Dendritic cell treated with granulocyte-macrophage colony-stimulating factor and Interleukin-4, amounts not matched to agents 40 ng/mL and 50 ng/mL, for 4 days (primary cell): ENCODE results near the gene PRR5L.
"Not testable (repeated sequence)": the region's sequence is repeated elsewhere in the genome, so short reads cannot be mapped to it uniquely, and the experiment has no call there.

ENCODE experiments used
- H3K27ac Mint-ChIP-seq: one replicate; pipeline ENCODE4 v1.8.0; 2022; ENCODE audit warnings: mild to moderate bottlenecking, mixed read lengths
- H3K27me3 Mint-ChIP-seq: one replicate; pipeline ENCODE4 v1.8.0; 2022; ENCODE audit warnings: mild to moderate bottlenecking, mixed read lengths
- H3K36me3 Mint-ChIP-seq: one replicate; pipeline ENCODE4 v1.8.0; 2022; ENCODE audit warnings: low read depth, mixed read lengths
- H3K4me1 Mint-ChIP-seq: one replicate; pipeline ENCODE4 v1.8.0; 2022; ENCODE audit warnings: low read depth, mixed read lengths
- H3K4me3 Mint-ChIP-seq: one replicate; pipeline ENCODE4 v1.8.0; 2022; ENCODE audit warnings: mild to moderate bottlenecking, moderate library complexity, mixed read lengths
- H3K9me3 Mint-ChIP-seq: one replicate; pipeline ENCODE4 v1.8.0; 2022; ENCODE audit warnings: mixed read lengths
- intact Hi-C: fragments of 100-400 bp; cut with micrococcal nuclease; formaldehyde crosslinking; loops from one replicate; pipeline ENCODE4 v1.15.0; 2022

PRR5L gene

GRCh38 chr11:36511062-36511461 is 215.0 kb downstream of the PRR5L start:
- H3K36me3 Mint-ChIP-seq = peaks cover 12% of the 10 kb centered on the region
- peaks cover 25% of the 10 kb centered on the region for H3K4me1 Mint-ChIP-seq
- peaks cover 11% of the 10 kb centered on the region for H3K9me3 Mint-ChIP-seq
- H3K4me3 Mint-ChIP-seq, H3K27me3 Mint-ChIP-seq, intact Hi-C loops, H3K27ac Mint-ChIP-seq: not testable (repeated sequence)

- intact Hi-C loops = no loop called here
- no peak overlapping the region for H3K4me3 Mint-ChIP-seq
- H3K9me3 Mint-ChIP-seq = peaks cover 11% of the 10 kb centered on the region
- H3K4me1 Mint-ChIP-seq = peaks cover 25% of the 10 kb centered on the region
- no peak overlapping the region for H3K27ac Mint-ChIP-seq
- H3K27me3 Mint-ChIP-seq = peaks cover 6% of the 10 kb centered on the region
- H3K36me3 Mint-ChIP-seq = peaks cover 12% of the 10 kb centered on the region
These were observed 215.9 kb downstream of the PRR5L start for GRCh38 chr11:36512016-36512415.

- Mint-ChIP-seq H3K4me1 (peaks cover 12% of the 10 kb centered on the region), H3K36me3 (peaks cover 12% of the 10 kb centered on the region), H3K27me3 (peaks cover 6% of the 10 kb centered on the region), H3K9me3 (peaks cover 11% of the 10 kb centered on the region), H3K27ac (no peak overlapping the region), H3K4me3 (no peak overlapping the region)
- intact Hi-C loops = no loop called here
These were observed 217.9 kb downstream of the PRR5L start for GRCh38 chr11:36513965-36514364.
